HG03108 (cell line): Measurements from ENCODE around the gene CYP26B1.

Experiments
- ATAC-seq: cut with Tn5 transposase; IDR thresholded peaks from one replicate; pipeline ENCODE4 v1.9.1; 2021; ENCODE audit warnings: moderate library complexity; ENCODE audit not compliant: unreplicated experiment

CYP26B1 gene

DNA sequence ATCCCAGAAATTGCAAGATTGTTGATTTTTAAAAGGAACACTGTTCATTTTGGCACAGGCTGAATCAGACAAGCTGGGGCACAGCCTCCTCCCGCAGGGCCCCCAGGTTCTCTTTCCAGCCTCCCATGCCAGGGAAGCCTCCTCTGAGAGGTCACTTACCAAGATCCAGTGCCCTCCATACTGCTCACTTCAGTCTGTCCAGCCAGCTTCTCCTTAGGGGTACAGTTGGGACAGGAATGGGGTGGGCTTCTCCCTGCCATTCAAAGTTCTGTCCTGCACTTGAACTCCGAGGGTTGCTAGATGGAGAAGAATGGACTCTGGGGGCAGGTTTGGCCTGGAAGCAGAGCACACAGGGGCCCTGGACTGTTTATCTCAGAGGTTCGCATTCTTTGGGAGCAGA, 7.5 kb upstream of the CYP26B1 start:
- no peak for ATAC-seq

GRCh38 chr2:72154386-72154975, 6.8 kb upstream of the CYP26B1 start:
- ATAC-seq = no peak

- ATAC-seq = no peak
Observed at GRCh38 chr2:72153924-72154323, 6.3 kb upstream of the CYP26B1 start.

- no peak for ATAC-seq
Observed at GRCh38 chr2:72153026-72153791, 5.5 kb upstream of the CYP26B1 start.

- ATAC-seq = no peak
Observed at GRCh38 chr2:72150861-72151356, 3.2 kb upstream of the CYP26B1 start.

DNA sequence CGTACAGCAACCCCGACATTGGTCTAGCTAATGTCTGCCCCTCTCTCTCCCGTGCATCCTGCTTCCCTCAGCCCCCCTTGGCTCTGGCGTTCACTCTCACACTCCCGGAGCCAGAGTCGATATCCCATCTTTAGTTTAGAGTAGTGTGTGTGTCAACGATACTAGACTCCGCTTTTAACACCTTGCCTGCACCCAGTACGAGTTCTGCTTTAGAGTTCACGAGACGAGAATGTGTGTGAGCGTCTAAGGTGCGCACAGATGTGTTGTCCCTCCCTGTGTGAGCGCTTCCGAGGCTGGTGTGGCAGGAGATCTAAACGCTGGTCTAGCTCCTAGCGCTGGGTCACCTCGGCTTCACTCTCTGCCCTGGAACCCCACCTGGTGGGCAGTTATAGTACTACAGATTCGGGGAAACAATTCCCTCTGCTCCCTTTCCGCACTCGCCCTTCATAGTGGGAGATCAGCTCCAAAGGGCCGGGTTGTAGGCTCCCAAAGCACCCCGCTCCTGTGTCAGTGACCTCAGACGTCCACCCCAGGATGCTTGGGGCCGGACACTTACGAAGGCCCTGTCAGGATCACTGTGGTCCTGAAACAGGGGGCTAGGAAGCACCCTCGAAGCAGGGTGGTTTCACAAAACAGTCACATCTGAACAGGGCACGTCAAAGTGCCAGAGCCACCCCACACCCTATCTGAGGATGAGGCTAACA, 2.6 kb upstream of the CYP26B1 start:
- ATAC-seq = no peak

DNA sequence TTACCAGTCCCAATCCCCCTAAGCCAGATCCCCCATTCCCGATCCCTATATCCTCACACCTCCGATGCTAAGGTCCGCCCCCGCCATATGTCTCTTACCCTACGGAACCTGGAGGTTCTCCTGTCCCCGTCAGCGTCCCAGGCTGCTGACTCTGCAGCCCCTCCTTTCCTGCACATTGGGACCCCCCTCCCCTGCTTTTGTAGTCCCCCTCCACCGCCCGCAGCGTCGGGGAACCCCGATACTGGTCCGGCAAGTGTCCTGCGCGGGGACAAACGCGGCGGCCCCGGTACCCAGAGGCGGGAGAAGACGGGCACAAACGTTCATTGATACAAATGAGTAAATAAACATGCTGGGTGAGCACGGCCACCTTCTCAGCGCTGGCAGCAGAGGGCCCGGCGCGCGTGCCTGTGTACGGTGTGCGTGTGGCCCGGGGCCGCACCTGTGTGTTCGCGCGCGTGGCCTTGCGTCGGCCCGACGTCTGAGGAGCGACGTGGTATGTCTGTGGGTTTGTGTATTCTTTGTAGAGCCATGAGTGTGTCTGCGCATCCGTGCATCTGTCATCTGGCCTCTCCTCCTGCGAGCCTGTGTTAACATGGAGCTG, 2.0 kb upstream of the CYP26B1 start:
- ATAC-seq = no peak

GRCh38 chr2:72148837-72149555, 1.3 kb upstream of the CYP26B1 start:
- ATAC-seq = no peak

DNA sequence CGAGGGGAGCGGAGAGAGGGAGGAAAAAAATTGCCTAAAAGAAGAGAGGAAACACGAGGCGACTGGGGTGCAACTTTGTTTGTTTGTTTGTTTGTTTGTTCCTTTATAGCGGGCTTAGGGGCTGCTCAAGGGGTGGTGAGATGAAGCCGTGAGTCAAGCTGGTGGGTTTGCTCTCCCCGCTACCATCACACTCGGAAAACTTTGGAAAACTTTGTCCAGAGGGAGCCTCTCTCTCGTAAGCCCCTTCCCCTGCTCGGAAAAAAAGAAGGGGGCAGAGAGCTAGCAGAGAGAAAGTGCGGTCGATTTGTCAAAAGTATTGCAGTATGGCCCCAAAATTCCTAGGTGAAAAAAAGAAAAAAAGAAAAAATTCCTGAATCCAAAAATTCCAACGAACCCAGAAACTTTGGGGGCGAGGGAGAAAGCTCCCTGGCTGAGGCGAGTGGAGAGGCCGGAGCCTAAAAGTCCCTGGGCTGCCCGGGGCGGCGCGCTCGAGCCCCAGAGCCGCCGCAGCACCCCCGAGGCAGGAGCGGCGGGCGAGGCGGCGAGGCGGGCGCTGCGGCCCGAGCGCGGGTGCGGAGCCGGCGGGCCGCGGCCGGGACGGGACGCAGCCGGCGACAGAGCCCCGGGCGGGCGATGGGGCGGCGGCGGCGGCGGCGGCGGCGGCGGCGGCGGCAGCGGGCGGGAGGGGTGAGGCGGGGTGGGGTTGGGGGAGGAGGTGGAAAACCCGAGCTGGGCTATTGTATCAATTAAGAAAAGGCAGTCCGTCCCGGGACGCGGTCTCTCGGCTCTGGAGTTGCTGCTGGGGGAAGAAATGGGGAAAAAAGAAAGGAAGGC, 558 bp upstream of the CYP26B1 start:
- ATAC-seq = no peak

DNA sequence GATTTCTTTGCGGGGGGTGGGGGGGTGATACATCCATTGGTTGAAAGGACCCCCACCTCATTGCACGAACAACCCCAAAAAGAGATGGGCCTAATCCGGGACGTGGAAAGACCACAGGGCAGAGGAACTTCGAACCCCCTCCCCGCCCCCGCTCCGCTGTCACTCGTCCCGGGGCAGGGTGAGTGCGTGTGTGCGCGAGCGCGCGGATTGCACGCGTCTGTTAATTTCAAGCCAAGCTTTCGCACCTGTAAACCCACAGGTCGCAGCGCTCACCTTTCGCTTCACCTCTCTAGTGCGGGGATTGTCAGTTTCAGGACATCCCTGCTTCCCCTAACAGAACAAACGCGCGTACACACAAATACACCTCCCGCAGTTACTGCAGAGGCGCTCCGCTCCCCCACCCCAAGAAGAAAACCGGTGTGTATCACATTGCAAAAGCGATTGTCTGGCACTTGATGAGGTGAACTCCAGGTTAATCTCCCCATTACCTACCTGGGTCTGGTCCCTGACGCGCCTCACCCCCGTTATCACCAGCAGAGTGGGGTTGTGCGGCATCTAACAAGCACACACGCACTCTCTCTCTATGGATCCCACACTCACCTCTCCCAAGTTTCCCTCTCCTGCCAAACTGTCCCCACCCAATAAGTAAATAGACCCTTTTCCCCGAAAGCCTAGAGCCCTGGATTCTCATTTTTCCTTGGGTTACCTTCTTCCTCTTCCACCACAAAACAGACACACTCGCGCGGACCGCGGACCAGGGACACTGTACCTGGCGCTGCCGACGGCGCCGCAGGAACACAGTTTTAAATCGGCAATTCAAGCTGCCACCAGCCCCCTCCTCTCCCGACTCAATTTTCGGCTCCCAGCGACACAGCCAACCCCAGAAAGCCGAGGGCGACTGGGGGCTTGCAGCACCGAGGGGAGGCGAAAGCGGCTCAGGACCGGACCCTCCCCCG, 1.0 kb downstream of the CYP26B1 start:
- ATAC-seq = no peak

DNA sequence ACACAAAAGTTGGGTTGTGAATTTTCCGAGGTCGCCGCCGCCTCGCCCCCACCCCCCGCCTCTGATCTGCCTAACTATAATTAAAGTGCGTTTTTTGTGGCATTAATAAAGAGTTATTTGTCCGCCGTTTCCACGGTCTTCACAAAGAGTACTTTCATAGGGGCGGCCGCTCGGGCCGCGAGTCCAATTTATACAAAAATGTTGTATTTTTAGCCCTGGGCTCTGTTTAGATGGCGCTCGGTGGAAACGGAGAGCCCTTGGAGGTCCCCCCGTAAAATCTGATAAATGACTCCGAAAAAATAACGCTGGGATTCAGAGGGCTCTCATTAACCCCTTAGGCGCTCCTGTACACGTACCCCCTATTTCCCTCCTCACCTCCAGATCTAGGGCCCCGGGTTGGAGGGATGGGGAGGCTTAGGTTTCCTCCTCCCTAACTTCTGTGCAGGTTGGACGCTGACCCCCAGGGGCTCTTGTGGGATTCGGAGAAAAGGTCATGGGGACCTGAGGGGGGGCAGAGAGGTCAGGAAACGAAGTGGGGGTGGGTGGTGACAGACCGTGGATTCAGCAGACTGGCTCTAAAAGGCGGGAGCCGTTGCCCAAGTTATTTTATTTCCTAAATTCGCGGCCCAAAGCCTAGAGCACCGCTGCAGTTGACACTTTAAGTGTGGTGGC, 1.9 kb downstream of the CYP26B1 start:
- no peak for ATAC-seq

DNA sequence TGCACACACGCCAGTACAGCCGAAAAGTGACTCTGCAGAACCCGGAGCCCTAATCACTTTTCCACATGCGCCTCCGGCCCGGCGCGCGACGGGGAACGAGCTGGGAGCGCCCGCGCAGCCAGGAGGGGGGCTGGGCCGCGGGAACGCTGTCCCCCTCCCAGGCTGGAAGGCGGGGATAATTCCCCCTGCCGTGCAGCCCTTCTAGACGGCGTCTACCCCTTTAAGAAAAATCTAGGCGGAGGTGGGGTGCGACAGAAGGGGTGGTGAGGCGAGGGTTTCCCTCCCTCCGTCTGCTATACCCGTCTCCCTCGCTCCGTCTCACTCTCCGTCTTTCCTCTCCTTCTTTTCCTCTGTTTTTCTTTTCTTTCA, 2.4 kb downstream of the CYP26B1 start:
- no peak for ATAC-seq

DNA sequence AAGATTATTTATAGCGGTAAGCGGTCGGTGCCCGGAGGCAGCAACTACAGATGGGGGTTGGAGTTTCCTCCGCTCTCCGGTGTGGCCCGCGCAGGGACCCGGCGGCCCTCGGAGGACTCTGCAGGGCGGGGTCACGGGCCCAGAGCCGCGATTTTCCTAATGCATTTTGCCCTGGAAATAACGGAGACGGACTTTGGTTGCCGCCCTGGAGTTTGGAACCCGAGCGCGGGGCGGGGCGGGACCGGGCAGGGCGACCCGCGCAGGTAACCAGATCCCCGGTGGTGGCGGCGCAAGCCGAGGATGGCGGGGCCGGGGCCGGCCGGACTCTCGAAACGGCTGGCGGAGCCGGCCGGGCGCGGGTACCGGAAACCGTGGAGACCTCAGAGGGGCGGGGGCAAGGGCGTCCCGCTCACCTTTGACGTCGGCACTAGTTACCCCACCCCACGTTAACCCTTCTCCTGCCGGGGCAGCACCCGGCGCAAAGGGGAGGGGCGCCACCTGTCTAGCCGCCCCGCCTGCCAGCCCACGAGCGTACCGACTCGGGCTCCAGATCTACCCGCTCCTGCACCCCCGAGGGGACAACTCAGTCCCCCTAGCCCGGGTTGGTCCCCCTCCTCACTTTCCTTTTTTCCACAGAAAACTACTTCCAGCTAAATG, 2.9 kb downstream of the CYP26B1 start:
- no peak for ATAC-seq

GRCh38 chr2:72144274-72144631, 3.4 kb downstream of the CYP26B1 start:
- ATAC-seq = no peak

DNA sequence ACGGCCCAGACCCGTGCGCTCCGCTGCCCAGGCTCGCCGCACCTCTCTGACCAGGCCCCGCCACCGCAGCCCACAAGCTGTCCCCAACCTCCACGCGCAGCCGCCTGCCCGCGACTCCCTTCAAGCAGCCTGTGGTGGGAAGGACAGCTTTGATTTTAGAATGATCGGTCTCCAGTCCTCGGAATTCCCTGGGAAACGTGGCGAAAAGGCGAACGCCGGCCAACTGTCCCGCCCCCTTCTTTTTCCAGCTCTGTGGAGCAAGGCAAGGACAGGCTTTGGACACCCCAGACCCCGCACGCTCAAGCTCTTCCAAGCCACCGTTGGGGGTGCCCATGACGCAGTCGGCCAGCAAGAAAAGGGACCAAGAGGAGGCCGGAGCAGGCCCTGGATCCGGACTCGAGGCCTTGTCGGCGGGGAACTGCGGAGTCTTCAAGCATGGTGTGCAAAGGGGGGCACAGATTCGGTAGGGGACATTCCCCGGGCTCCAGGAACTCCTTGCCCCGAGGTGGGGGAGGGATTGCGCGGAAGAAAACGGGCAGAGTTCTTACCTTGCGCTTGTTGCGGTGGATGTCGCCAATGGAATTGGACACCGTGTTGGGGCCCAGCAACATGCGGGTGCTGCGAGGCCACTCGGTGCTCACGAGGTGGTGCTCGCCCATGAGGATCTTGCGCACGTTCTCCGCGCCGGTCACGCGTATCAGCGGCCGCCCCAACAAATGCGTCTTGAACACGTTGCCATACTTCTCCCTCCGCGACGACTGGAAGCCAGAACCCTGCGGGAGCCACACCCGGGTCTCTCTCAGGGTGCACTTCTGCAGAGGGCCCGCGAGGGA, 4.0 kb downstream of the CYP26B1 start:
- no peak for ATAC-seq

DNA sequence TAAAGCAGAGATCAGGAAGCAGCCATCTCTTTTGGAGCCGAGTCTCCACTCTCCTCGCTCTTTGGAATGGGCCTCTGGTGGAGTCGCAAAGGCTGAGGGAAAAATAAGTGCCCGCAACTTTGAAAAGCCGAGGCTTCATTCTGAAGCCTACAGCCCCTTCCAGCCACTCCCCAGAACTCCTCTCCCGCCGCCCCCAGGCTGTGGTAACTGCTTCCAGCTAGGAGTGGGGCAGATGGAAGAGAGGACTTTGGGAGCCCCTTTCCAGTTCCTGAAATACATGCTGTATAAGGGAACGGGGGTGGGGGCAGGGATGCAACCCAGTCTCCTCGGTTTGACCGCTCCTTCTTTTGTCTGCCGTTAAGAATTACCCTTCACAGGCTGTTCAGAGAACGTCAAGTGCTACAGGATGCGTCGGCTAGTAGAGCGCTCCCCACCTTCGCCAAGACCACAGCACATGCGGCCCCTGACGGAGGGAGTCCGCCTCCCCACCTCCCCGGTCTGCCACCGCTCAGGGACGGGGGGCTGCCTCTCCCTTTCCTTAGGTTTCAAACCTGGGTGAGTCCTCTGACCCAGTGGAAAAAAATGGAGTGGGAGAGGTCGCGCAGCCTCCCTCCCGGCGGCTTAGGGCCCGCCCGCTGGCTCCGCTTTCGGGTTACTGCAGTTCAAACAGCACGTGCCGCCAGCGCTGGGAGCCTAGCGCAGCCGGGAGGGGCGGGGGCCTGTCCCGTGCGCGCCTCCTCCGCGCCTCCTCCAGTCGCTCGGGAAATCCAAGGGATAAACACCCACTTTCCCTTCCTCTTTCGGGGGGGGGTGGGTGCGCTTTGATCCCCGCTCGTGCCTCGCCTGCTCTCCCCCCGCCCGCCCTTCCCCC, 4.9 kb downstream of the CYP26B1 start:
- no peak for ATAC-seq
